SK-N-DZ (cell line): ENCODE data around the gene HS3ST3A1.

Source experiments
- DNase-seq: peaks from one replicate; pipeline ENCODE4 v3.0.0-alpha.2; 2015; ENCODE audit warnings: low spot score

HS3ST3A1 gene

DNA sequence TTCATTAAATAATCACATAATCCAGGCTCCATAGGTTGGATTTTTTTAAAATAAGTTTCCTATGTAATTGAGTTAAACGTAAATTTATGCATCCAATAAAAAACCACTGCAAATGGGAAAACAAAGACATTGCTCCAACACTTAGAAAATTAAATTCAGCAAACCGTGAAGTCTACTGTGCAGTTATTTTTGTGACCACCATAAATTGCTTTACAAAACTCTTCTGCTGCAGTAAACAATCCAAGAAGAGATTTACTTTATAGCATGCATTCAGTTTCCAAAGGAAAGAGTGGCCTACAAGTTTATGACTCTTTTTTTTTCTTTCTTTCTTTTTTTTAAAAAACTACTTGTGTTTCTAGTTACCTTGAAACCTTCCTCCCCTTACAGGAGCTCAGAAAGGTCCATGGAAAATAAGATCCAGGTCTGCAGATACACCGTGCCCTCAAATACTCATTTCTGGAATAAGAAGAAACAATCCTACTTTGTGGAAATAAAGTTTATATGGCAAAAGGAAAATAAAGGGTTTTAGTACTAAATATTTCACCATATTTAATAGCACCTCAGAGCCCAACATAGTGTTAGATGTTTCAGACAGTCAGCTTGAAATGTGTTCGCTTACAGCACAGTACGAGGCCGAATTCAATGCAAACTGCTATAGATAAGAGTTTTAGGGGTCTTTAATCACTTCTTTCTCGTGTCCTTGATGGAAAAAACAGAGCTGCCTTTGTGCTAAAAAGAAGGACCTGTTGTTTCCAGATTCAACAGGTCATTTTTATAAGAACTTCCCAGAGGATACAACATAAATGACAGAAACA lies 3.2 kb downstream of the HS3ST3A1 start:
- DNase-seq, result no peak

GRCh38 chr17:13597723-13598347 lies 3.9 kb downstream of the HS3ST3A1 start:
- DNase-seq, result peak; percentile 52

- no peak for DNase-seq
These were observed 5.3 kb downstream of the HS3ST3A1 start for GRCh38 chr17:13596241-13596923.

DNA sequence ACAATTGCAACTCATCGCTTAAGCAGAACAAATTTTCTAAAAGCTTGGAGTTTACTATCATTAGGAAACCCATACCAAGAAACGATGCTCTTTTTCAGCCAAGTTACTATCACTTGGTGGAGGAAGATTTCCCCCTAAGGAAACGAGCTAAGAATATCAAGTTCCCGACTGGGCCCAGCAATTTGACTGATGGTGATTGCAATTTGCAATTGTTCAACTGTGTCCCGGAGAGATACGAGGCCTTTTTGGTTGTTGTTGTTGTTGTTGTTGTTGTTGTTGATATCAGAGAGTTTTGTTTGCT lies 6.2 kb downstream of the HS3ST3A1 start:
- no peak for DNase-seq

DNA sequence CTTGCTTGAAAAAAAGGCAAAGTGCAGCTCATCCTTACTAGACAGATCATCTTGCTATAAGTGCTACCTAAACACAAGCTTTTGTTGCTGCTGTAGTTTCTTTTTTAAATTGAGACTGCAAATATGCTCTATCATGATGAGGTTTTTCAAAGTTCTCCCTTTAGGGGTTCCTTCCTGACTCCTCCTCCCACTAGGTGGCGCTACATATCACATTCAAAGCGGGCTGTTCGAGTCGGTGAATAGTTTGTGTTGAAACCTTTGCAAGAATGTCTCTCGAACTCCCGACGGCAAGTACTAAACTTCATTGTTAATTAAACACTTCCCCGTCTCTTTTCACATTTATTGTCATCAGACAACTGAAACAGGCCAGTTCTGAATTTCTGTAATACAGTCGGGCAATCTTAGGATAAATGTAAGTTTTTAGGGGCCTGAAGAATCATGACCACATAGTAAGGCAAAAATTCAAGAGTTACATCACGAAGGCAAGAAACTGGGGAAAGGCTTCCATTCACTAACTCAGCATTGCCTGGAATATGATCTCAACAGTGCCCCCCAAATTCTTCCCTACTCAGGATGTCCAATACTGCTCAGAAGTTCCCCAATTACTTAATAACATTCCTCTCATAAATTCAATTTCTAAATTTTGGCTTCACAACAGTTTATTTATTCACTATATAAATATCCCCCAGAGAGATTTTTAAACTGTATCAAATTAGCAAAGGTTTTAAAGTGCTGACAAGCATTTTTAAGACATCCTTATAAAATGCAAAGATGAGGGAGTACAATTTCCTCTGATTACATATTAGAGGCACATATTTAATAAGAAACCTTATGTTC lies 6.7 kb downstream of the HS3ST3A1 start:
- DNase-seq, result peak; percentile 80

DNA sequence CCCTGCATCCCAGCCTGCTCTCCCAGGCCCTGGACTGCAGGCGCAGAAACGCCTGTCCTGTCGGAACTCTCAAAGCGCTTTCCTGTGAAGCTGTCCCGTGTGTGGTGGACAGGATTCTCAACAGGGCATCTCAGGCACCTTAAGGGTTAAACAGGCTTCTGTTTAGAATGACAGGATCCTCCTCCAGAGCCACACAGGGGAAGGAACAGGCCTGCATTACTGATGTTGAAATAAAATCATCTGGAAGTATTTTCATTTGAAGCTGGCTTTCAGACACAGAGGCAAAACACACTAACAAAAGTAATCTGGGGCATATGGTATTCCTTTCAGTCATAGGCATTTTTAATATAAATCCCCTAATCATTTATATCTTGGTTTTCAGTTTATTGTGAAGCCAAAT lies 7.4 kb downstream of the HS3ST3A1 start:
- DNase-seq, result peak; percentile 55

DNA sequence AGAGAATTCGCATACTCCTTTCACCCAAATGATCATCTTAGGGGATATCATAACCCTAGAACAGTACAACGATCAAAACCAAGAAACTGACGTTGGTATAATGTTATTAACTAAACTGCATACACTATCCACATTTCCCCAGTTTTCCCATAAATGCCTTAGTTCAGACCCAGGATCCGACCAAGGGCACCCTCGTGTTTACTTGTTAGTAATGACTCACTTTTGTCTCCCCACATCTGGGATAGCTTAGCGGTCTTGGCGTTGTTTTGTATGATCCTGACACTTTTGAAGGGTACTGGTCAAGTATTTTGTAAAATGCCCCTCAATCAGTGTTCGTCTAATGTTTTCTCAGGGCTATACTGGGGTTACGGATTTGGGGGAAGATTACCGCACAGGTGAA lies 8.0 kb downstream of the HS3ST3A1 start:
- no peak for DNase-seq

DNA sequence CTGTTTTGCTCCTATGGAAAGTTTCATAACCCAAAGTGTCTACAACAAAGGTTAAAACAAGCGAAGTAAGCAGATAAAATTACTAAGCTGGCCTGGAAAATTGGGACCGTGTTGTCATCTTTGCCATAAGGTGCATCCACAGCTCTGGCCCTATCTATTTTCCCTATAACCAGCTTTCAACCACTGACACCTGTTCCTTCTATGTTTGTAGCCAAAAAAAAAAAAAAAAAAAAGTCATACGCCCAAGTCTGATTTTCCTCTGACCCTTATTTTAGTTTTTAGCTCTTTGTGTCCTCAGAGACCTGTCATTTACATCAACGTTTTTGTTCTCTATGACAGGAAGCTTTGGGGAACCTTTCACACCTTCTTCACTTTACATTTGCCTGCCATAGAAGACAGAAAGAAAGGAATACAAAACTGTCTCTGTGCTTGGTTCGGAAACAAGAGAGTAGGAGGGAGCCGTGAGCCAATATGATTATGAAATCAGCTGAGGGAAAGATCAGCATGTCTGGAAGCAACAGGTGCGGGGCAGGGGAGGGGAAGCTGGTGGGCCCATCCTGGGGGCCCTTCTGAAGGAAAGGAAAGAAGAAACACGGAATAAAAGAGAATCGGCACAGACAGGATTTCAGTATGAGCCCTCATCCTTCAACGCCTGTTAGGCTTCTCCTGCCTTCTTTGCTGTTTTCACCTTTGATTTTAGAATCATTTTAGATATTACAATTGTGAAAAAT lies 8.5 kb downstream of the HS3ST3A1 start:
- no peak for DNase-seq

- no peak for DNase-seq
These were observed 9.3 kb downstream of the HS3ST3A1 start for GRCh38 chr17:13592427-13592826.

DNA sequence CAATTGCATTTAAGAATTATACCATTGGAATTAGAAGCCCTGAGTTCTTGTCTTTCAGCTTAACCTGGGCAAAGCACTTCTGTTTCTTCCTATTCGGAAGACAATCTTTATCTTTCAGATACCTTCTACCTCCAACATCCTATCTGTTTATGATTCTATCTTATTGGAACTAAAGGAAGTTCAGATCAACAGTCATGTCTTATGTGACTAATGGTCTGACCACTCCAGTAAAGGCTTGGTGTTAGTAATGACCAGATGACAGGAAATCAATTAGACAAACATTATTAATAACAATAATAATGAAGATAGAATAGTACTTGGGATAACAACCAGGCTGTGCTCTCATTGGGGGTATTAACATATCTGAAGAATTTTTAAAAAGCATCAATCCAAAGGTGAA lies 11.3 kb downstream of the HS3ST3A1 start:
- no peak for DNase-seq

DNA sequence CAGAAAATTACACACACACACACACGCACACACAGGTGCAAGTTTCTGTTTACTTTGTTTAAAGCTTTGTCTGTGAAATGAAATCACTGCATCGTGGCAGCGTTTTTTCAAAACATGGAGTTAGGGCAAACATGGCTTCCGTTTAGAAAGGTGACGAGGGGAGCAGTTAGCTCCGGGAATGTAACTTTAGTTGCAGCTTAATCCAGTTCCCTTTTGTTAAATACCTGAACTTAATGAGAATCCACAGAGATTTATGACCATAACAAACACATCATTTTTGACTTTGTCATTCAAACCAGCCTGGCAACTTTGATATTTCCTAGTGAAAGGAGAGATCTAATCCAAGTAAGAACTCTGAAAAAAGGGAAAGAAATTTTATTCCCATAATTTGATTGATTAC lies 12.1 kb downstream of the HS3ST3A1 start:
- no peak for DNase-seq

- DNase-seq, result no peak
These were observed 14.0 kb downstream of the HS3ST3A1 start for GRCh38 chr17:13587487-13588338.

GRCh38 chr17:13584701-13585080 lies 17.0 kb downstream of the HS3ST3A1 start:
- DNase-seq, result no peak

DNA sequence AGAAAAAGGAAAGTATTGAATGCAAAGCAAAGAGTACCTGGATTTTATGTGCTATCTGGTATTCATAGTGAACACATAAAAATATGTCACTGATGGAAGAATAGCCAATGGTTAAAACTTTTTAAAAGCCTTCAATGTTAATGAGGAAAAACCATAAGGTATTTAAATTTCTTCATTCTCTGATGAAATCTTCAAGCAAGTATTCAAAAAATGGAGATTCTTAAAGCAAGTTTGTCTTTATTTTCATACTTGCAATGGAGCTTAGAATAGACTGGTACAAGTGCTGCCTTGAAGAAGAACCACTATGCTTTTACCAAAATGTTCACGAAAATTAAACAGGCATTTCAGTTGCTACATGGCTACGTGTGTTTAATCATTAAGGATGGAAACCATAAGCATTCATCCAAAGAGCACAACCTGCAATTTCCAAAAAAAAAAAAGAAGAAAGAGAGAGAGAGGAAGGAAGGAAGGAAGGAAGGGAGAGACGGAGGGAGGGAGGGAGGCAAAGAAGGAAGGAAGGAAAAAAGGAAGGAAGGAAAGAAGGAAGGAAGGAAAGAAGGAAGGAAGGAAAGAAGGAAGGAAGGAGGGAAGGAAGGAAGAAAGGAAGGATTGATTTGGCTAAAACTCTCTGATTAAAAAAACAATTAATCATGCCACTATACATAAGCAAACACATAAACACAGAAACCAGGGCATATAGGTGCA lies 17.6 kb downstream of the HS3ST3A1 start:
- no peak for DNase-seq

- DNase-seq, result no peak
These were observed 18.8 kb downstream of the HS3ST3A1 start for GRCh38 chr17:13582776-13583547.

DNA sequence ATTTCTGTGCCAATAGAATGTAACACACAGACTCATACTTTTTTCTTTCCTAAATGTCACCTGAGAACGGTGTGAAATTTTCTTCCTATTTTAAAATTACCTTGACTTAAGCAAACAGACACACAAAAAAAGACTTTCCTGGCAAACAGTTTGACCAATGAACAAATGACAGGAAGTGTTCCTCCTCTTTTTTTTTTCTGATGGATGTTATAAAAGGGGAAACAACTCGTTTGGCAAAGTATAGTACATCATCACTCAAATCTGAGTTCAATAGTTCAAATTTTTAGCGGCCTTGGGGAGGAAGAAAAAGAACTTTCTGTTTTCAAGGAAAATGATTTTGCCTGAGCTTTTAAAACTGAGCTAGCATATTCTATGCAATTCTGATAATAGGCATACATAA lies 19.8 kb downstream of the HS3ST3A1 start:
- DNase-seq, result no peak

DNA sequence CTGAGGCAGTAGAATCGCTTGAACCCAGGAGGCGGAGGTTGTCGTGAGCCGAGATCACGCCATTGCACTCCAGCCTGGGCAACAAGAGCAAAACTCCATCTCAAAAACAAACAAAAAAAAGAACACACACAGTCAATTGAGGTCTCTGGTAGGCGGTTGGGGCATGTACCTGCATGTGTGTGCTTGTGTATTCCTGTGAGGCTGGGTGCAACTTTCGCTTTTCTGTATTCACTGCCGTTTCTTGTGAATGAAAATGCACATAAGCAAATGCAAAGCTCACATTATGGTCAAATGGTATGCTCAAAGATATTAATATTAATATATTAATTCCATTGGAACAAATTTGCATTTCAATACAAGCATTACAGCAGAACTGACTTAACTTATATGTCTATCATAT lies 20.9 kb downstream of the HS3ST3A1 start:
- DNase-seq, result no peak

- DNase-seq, result no peak
These were observed 24.8 kb downstream of the HS3ST3A1 start for GRCh38 chr17:13576661-13577526.
